HG03342 (cell line): ENCODE measurements around the gene TMEM253.

ENCODE experiments used
- ATAC-seq: cut with Tn5 transposase; IDR thresholded peaks from one replicate; pipeline ENCODE4 v1.9.1; 2021; ENCODE audit warnings: mild to moderate bottlenecking, moderate library complexity; ENCODE audit not compliant: unreplicated experiment

TMEM253 gene

GRCh38 chr14:21089877-21090193 lies 11.0 kb upstream of the TMEM253 start:
- no peak for ATAC-seq

GRCh38 chr14:21090194-21090939 lies 10.5 kb upstream of the TMEM253 start:
- ATAC-seq, result no peak

- ATAC-seq, result no peak
These were observed 9.8 kb upstream of the TMEM253 start for GRCh38 chr14:21090940-21091663.

- no peak for ATAC-seq
These were observed 9.0 kb upstream of the TMEM253 start for GRCh38 chr14:21091821-21092272.

GRCh38 chr14:21092273-21093011 lies 8.4 kb upstream of the TMEM253 start:
- peak; percentile 85 for ATAC-seq

- no peak for ATAC-seq
These were observed 7.8 kb upstream of the TMEM253 start for GRCh38 chr14:21093018-21093417.

GRCh38 chr14:21093769-21094681 lies 6.8 kb upstream of the TMEM253 start:
- no peak for ATAC-seq

- ATAC-seq, result no peak
These were observed 5.2 kb upstream of the TMEM253 start for GRCh38 chr14:21095430-21096205.

- ATAC-seq, result no peak
These were observed 4.4 kb upstream of the TMEM253 start for GRCh38 chr14:21096438-21096837.

- ATAC-seq, result no peak
These were observed 3.8 kb upstream of the TMEM253 start for GRCh38 chr14:21096978-21097635.

- ATAC-seq, result no peak
These were observed 3.2 kb upstream of the TMEM253 start for GRCh38 chr14:21097636-21098075.

- no peak for ATAC-seq
These were observed 2.6 kb upstream of the TMEM253 start, which contains the start of gene ZNF219 for GRCh38 chr14:21098076-21098891. ZNF219 (minus strand) TSS chr14:21098655; CDS start chr14:21093591, 5,064 bp downstream.

- no peak for ATAC-seq
These were observed 1.8 kb upstream of the TMEM253 start for GRCh38 chr14:21098892-21099595.

GRCh38 chr14:21099596-21099985 lies 1.3 kb upstream of the TMEM253 start:
- ATAC-seq, result no peak

- ATAC-seq, result no peak
These were observed 1.0 kb downstream of the TMEM253 start for GRCh38 chr14:21101802-21102413.

- no peak for ATAC-seq
These were observed 1.9 kb downstream of the TMEM253 start for GRCh38 chr14:21102521-21103410.

GRCh38 chr14:21103411-21103709 lies 2.5 kb downstream of the TMEM253 start:
- no peak for ATAC-seq
